HL-60 (cell line): Measurements from ENCODE around the gene SCP2D1.

ENCODE experiments used
- DNase-seq, 2 experiments: peaks; one replicate each; pipeline ENCODE4 v3.0.0-alpha.2; 2010 to 2020; ENCODE audit warnings: low read depth in 1 of 2, low spot score in 1 of 2
- H3K27ac ChIP-seq: fragments of 250-450 bp; sonication (Bioruptor Pico); replicated peaks from 2 replicates; pipeline ENCODE4 v1.5.1; 2020; ENCODE audit warnings: mild to moderate bottlenecking, moderate library complexity
- H3K27me3 ChIP-seq: fragments of 250-450 bp; sonication (Bioruptor Pico); 2 replicates; pipeline ENCODE4 v1.5.1; 2021; ENCODE audit warnings: mild to moderate bottlenecking, moderate library complexity; ENCODE audit not compliant: insufficient read depth, poor library complexity, severe bottlenecking
- H3K4me3 ChIP-seq: replicated peaks from 2 replicates; pipeline ENCODE4 v1.5.1; 2011; ENCODE audit warnings: mild to moderate bottlenecking, control low read depth, low read length; ENCODE audit not compliant: insufficient read depth
- GABPA ChIP-seq: IDR thresholded peaks from 2 replicates; pipeline ENCODE4 v1.6.1; 2012; ENCODE audit warnings: low read depth
- POLR2AphosphoS5 ChIP-seq: IDR thresholded peaks from 2 replicates; pipeline ENCODE4 v1.6.1; 2012; ENCODE audit warnings: low read depth
- SPI1 ChIP-seq: IDR thresholded peaks from 2 replicates; pipeline ENCODE4 v1.6.1; 2012; ENCODE audit warnings: low read depth, mild to moderate bottlenecking, borderline replicate concordance
- TF ChIP-seq, protein P1 (sequence below): IDR thresholded peaks from one replicate; pipeline ENCODE4 v1.5.1; 2011; ENCODE audit warnings: low read length, control low read depth, inconsistent platforms; ENCODE audit not compliant: insufficient read depth
- TF ChIP-seq, protein P2 (sequence below): IDR thresholded peaks from 2 replicates; pipeline ENCODE4 v1.6.1; 2012; ENCODE audit warnings: low read depth; ENCODE audit not compliant: insufficient replicate concordance

The SCP2D1 gene

DNA sequence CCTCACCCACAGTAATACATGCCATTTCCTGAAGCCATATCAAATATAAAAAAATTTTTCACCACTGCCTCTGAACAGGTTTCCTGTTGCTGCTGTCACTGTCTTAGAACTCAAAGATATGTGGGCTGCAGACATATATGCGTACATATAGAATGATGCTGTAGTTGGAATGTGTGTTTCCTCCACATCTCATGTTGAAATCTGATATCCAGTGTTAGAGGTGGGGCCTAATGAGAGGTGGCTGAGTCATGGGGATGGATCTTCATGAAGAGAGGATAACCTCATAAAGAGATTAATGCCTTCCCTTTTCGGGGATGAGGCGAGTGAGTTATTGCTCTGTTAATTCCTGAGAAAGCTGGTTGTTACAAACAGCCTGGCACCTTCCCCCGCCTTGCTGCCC is 7.7 kb upstream of the SCP2D1 start:
- TF ChIP-seq GABPA (no peak), SPI1 (no peak)
- TF ChIP-seq, protein P1, sequence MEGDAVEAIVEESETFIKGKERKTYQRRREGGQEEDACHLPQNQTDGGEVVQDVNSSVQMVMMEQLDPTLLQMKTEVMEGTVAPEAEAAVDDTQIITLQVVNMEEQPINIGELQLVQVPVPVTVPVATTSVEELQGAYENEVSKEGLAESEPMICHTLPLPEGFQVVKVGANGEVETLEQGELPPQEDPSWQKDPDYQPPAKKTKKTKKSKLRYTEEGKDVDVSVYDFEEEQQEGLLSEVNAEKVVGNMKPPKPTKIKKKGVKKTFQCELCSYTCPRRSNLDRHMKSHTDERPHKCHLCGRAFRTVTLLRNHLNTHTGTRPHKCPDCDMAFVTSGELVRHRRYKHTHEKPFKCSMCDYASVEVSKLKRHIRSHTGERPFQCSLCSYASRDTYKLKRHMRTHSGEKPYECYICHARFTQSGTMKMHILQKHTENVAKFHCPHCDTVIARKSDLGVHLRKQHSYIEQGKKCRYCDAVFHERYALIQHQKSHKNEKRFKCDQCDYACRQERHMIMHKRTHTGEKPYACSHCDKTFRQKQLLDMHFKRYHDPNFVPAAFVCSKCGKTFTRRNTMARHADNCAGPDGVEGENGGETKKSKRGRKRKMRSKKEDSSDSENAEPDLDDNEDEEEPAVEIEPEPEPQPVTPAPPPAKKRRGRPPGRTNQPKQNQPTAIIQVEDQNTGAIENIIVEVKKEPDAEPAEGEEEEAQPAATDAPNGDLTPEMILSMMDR: no peak

DNA sequence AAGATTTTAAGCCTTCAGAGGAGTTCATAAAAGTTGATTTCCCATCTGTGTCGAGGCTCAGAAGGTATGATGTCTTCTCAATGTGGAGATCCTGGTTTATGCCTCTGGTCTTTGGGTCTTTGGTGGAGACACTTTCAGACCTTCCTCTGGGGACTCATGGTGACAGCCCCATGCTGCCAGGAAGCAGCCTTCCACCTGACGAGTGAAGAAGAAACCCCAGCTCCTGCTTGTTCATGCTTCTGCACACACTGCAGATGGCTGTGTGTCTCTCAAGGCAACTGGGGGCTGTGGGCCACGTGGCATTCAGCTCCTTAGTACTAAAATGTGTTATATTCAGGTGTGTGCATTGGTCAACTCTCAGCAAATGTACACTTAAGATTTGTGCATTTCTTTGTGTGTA is 4.9 kb upstream of the SCP2D1 start:
- TF ChIP-seq SPI1: no peak
- no peak for TF ChIP-seq POLR2AphosphoS5
- no peak for TF ChIP-seq GABPA
- TF ChIP-seq, protein P2, sequence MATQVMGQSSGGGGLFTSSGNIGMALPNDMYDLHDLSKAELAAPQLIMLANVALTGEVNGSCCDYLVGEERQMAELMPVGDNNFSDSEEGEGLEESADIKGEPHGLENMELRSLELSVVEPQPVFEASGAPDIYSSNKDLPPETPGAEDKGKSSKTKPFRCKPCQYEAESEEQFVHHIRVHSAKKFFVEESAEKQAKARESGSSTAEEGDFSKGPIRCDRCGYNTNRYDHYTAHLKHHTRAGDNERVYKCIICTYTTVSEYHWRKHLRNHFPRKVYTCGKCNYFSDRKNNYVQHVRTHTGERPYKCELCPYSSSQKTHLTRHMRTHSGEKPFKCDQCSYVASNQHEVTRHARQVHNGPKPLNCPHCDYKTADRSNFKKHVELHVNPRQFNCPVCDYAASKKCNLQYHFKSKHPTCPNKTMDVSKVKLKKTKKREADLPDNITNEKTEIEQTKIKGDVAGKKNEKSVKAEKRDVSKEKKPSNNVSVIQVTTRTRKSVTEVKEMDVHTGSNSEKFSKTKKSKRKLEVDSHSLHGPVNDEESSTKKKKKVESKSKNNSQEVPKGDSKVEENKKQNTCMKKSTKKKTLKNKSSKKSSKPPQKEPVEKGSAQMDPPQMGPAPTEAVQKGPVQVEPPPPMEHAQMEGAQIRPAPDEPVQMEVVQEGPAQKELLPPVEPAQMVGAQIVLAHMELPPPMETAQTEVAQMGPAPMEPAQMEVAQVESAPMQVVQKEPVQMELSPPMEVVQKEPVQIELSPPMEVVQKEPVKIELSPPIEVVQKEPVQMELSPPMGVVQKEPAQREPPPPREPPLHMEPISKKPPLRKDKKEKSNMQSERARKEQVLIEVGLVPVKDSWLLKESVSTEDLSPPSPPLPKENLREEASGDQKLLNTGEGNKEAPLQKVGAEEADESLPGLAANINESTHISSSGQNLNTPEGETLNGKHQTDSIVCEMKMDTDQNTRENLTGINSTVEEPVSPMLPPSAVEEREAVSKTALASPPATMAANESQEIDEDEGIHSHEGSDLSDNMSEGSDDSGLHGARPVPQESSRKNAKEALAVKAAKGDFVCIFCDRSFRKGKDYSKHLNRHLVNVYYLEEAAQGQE: no peak
- TF ChIP-seq, protein P1: no peak
- Histone ChIP-seq H3K27me3 (no peaks in the 10 kb centered on the region), H3K27ac (no peak overlapping the region), H3K4me3 (no peak overlapping the region)
- DNase-seq: no peak

More for the DNA sequence above, 7.7 kb upstream of the SCP2D1 start:
- DNase-seq: no peak
- H3K4me3 ChIP-seq: no peak overlapping the region
- no peak overlapping the region for H3K27ac ChIP-seq
- no peaks in the 10 kb centered on the region for H3K27me3 ChIP-seq

GRCh38 chr20:18811186-18811585 is 2.4 kb upstream of the SCP2D1 start:
- Histone ChIP-seq H3K27me3 (no peaks in the 10 kb centered on the region), H3K4me3 (no peak overlapping the region), H3K27ac (no peak overlapping the region)
- TF ChIP-seq, protein P1: no peak
- no peak for TF ChIP-seq GABPA
- no peak for TF ChIP-seq POLR2AphosphoS5
- TF ChIP-seq SPI1: no peak
- TF ChIP-seq, protein P2: no peak
- DNase-seq: no peak

GRCh38 chr20:18811904-18812303 is 1.7 kb upstream of the SCP2D1 start:
- DNase-seq: no peak
- H3K27ac ChIP-seq: no peak overlapping the region
- no peak overlapping the region for H3K4me3 ChIP-seq
- TF ChIP-seq GABPA: no peak
- TF ChIP-seq POLR2AphosphoS5: no peak
- TF ChIP-seq, protein P1: no peak
- TF ChIP-seq SPI1: no peak
- TF ChIP-seq, protein P2: no peak
- no peaks in the 10 kb centered on the region for H3K27me3 ChIP-seq
